ENCODE measurements around the gene TRPM3.

TRPM3 gene

GRCh38 chr9:70947511-70947910, 173.9 kb downstream of the TRPM3 start:
- Histone ChIP-seq H3K27me3 (ENCODE audit: control insufficient read depth, insufficient read depth, low read length) (no peaks in the 10 kb centered on the region), H3K9me3 (ENCODE audit: control insufficient read depth, low read length) (no peaks in the 10 kb centered on the region), H3K27ac (no peak overlapping the region), H3K4me2 (ENCODE audit: low read length) (no peak overlapping the region), H3K36me3 (ENCODE audit: control insufficient read depth, insufficient read depth, low read length) (no peaks in the 10 kb centered on the region), H3K79me2 (no peaks in the 10 kb centered on the region), H3K4me1 (no peaks in the 10 kb centered on the region), H3K9ac (no peak overlapping the region), H3K4me3 (ENCODE audit: low read depth, low read length) (no peak overlapping the region), H2AFZ (no peak overlapping the region)
- TF ChIP-seq, protein P1, sequence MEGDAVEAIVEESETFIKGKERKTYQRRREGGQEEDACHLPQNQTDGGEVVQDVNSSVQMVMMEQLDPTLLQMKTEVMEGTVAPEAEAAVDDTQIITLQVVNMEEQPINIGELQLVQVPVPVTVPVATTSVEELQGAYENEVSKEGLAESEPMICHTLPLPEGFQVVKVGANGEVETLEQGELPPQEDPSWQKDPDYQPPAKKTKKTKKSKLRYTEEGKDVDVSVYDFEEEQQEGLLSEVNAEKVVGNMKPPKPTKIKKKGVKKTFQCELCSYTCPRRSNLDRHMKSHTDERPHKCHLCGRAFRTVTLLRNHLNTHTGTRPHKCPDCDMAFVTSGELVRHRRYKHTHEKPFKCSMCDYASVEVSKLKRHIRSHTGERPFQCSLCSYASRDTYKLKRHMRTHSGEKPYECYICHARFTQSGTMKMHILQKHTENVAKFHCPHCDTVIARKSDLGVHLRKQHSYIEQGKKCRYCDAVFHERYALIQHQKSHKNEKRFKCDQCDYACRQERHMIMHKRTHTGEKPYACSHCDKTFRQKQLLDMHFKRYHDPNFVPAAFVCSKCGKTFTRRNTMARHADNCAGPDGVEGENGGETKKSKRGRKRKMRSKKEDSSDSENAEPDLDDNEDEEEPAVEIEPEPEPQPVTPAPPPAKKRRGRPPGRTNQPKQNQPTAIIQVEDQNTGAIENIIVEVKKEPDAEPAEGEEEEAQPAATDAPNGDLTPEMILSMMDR (IDR thresholded peaks at IDR 0.05), result no peak

DNA sequence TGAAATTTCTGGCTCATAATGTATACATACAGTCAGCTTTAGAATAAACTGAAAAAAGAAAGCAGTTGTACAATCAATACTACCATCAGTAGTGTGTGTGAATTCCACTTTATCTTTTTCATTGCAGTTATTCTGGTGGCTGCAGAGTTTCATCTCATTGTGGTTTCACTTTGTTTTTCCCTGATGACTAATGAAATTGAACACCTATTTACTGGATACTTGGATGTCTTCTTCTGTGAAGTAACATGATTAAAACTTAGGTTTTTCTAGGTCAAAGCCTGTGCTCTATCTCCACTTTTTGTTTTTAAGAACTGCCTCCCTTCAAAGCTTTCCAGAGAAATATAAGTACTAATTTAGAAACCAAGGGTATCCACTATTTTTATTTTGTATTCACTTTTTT, 174.3 kb downstream of the TRPM3 start:
- Histone ChIP-seq H3K9ac (no peak overlapping the region), H3K9me3 (ENCODE audit: control insufficient read depth, low read length) (no peaks in the 10 kb centered on the region), H2AFZ (no peak overlapping the region), H3K27ac (no peak overlapping the region), H3K4me3 (ENCODE audit: low read depth, low read length) (no peak overlapping the region), H3K36me3 (ENCODE audit: control insufficient read depth, insufficient read depth, low read length) (no peaks in the 10 kb centered on the region), H3K27me3 (ENCODE audit: control insufficient read depth, insufficient read depth, low read length) (no peaks in the 10 kb centered on the region), H3K4me1 (no peaks in the 10 kb centered on the region), H3K4me2 (ENCODE audit: low read length) (no peak overlapping the region), H3K79me2 (no peaks in the 10 kb centered on the region)
- TF ChIP-seq, protein P1 (IDR thresholded peaks at IDR 0.05), result no peak

GRCh38 chr9:70945301-70945700, 176.1 kb downstream of the TRPM3 start:
- no peaks in the 10 kb centered on the region for H3K9me3 ChIP-seq (ENCODE audit: control insufficient read depth, low read length)
- no peaks in the 10 kb centered on the region for H3K36me3 ChIP-seq (ENCODE audit: control insufficient read depth, insufficient read depth, low read length)
- no peak overlapping the region for H3K27ac ChIP-seq
- H3K4me3 ChIP-seq (ENCODE audit: low read depth, low read length), result no peak overlapping the region
- H3K4me1 ChIP-seq, result no peaks in the 10 kb centered on the region
- no peak overlapping the region for H3K4me2 ChIP-seq (ENCODE audit: low read length)
- no peak overlapping the region for H3K9ac ChIP-seq
- H3K27me3 ChIP-seq (ENCODE audit: control insufficient read depth, insufficient read depth, low read length), result no peaks in the 10 kb centered on the region
- TF ChIP-seq, protein P1 (IDR thresholded peaks at IDR 0.05), result no peak
- H2AFZ ChIP-seq, result no peak overlapping the region
- no peaks in the 10 kb centered on the region for H3K79me2 ChIP-seq

DNA sequence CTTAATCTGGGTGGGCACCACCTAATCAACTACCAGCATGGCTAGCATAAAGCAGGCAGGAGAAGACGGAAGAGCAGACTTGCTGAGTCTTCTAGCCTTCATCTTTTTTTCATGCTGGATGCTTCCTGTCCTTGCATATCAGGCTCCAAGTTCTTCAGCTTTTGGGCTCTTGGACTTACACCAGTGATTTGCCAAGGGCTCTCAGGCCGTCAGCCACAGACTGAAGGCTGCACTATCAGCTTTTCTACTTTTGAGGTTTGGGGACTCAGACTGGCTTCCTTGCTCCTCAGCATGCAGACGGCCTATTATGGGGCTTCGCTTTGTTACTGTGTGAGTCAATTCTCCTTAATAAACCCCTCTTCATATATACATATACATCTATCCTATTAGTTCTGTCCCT, 180.2 kb downstream of the TRPM3 start:
- H3K36me3 ChIP-seq (ENCODE audit: control insufficient read depth, insufficient read depth, low read length), result no peaks in the 10 kb centered on the region
- no peaks in the 10 kb centered on the region for H3K79me2 ChIP-seq
- no peaks in the 10 kb centered on the region for H3K9me3 ChIP-seq (ENCODE audit: control insufficient read depth, low read length)
- H3K4me1 ChIP-seq, result no peaks in the 10 kb centered on the region
- no peak overlapping the region for H3K4me3 ChIP-seq (ENCODE audit: low read depth, low read length)
- H3K27ac ChIP-seq, result no peak overlapping the region
- TF ChIP-seq, protein P1 (IDR thresholded peaks at IDR 0.05), result no peak
- H3K27me3 ChIP-seq (ENCODE audit: control insufficient read depth, insufficient read depth, low read length), result no peaks in the 10 kb centered on the region
- no peak overlapping the region for H2AFZ ChIP-seq
- H3K4me2 ChIP-seq (ENCODE audit: low read length), result no peak overlapping the region
- no peak overlapping the region for H3K9ac ChIP-seq

GRCh38 chr9:70940605-70941004, 180.8 kb downstream of the TRPM3 start:
- Histone ChIP-seq H3K4me3 (ENCODE audit: low read depth, low read length) (no peak overlapping the region), H3K9me3 (ENCODE audit: control insufficient read depth, low read length) (no peaks in the 10 kb centered on the region), H3K27me3 (ENCODE audit: control insufficient read depth, insufficient read depth, low read length) (no peaks in the 10 kb centered on the region), H3K36me3 (ENCODE audit: control insufficient read depth, insufficient read depth, low read length) (no peaks in the 10 kb centered on the region), H3K4me2 (ENCODE audit: low read length) (no peak overlapping the region), H2AFZ (no peak overlapping the region), H3K27ac (no peak overlapping the region), H3K9ac (no peak overlapping the region), H3K4me1 (no peaks in the 10 kb centered on the region), H3K79me2 (no peaks in the 10 kb centered on the region)
- TF ChIP-seq, protein P1 (IDR thresholded peaks at IDR 0.05), result no peak
